NCI-H2081 (cell line): Measurements from ENCODE around the gene PALLD.

Experiments used
- DNase-seq, 2 experiments: peaks; one replicate each; lab custom pipeline; 2025; lab: John Stamatoyannopoulos, UW

Gene PALLD

DNA sequence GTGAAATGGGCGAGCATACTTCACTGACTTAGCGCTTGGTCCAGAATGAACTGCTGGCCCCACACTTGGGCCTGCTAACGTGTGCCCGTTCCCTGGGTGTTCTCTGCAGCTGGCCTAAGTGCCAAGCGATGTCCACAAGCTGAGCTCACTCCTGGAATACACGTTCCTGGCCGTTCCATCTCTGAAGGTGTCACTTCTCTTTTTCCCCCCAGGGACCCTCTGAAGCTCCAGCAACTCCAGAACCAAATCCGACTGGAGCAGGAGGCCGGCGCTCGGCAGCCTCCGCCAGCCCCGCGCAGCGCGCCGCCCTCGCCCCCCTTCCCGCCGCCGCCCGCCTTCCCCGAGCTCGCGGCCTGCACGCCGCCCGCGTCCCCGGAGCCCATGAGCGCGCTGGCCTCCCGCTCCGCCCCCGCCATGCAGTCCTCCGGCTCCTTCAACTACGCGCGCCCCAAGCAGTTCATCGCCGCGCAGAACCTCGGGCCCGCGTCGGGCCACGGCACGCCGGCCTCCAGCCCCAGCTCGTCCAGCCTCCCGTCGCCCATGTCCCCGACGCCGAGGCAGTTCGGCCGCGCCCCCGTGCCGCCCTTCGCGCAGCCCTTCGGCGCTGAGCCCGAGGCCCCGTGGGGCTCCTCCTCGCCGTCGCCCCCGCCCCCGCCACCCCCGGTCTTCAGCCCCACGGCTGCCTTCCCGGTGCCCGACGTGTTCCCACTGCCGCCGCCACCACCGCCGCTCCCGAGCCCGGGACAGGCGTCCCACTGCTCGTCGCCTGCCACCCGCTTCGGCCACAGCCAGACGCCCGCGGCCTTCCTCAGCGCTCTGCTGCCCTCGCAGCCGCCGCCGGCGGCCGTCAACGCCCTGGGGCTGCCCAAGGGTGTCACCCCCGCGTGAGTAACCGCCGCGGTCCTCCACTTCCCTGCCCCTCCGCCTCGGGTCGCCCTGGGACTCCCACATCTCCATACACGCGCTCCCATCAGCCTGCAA lies 380.9 kb downstream of the PALLD start:
- no peak for DNase-seq

DNA sequence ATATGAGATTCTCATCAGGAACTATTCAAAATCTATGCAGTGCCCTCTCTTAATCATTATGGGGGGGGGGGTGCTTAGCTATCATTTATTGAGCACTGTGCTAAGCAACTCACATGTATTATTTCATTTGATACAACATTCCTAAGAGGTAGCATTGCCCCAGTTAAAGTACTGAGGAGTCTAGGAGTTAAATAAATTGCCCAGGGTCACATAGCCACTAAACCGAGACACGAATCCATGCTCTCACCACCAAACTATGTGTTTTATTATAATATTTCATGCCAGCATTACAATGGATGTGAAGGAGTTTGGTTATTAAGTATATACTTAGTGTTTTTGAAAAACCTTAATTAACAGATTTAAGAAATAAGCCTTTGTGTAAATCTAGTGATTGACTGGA lies 381.8 kb downstream of the PALLD start:
- DNase-seq: no peak

GRCh38 chr4:168879188-168879587 lies 382.3 kb downstream of the PALLD start:
- DNase-seq: no peak

GRCh38 chr4:168880072-168880675 lies 383.3 kb downstream of the PALLD start:
- no peak for DNase-seq

DNA sequence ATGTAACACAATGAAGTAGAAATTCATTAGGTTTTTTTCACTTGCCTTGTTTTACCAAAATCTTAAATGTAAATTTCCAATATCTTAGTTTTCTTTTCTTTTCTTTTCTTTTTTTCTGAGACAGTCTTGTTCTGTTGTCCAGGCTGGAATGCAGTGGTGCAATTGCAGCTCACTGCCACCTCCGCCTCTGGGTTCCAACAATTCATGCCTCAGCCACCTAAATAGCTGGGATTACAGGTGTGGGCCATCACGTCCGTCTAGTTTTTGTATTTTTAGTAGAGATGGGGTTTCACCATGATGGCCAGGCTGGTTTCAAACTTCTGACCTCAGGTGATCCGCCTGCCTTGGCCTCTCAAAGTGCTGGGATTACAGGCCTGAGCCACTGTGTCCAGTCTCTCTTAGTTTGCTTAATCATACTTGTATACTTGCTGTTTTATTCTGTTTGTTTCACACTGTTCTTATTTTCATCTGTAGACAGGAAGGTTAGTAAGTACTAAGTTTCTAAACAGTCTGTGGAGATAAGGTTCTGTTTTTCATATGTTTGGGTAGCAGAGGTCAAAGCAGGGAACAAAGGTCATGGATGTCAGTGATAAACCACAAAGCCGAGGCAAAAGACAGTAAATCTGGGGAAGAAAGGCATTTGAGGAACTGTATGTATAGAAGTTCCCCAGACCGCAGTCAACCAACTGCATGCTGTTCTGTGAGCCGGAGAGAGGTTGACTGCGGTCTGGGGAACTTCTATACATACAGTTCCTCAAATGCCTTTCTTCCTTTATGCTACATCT lies 384.2 kb downstream of the PALLD start:
- DNase-seq: no peak

- DNase-seq: no peak
Observed at GRCh38 chr4:168881781-168882420, 385.0 kb downstream of the PALLD start.

DNA sequence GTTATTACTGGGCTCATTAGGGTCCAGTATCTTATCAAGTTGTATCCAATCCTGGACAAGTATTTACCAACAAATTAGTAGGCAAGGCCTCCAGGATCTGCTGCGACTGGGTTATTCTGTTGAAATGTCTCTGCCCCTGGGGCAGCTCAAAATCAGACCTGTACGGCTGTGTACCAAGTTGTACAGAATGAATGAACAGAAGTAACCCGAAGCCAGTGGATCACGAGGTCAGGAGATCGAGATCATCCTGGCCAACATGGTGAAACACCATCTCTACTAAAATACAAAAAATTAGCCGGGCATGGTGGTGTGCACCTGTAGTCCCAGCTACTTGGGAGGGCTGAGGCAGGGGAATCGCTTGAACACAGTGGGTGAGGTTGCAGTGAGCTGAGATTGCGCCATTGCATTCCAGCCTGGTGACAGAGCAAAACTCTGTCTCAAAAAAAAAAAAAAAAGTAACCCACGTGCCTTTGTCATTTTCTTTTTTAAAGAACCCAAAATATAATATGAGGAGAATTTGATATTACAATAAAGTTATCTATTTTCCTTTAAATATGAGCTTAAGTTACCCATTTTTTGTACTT lies 385.9 kb downstream of the PALLD start:
- DNase-seq: no peak

- no peak for DNase-seq
Observed at GRCh38 chr4:168883513-168883912, 386.7 kb downstream of the PALLD start.

- DNase-seq: no peak
Observed at GRCh38 chr4:168884251-168885124, 387.6 kb downstream of the PALLD start.

- DNase-seq: no peak
Observed at GRCh38 chr4:168885400-168885799, 388.5 kb downstream of the PALLD start.

DNA sequence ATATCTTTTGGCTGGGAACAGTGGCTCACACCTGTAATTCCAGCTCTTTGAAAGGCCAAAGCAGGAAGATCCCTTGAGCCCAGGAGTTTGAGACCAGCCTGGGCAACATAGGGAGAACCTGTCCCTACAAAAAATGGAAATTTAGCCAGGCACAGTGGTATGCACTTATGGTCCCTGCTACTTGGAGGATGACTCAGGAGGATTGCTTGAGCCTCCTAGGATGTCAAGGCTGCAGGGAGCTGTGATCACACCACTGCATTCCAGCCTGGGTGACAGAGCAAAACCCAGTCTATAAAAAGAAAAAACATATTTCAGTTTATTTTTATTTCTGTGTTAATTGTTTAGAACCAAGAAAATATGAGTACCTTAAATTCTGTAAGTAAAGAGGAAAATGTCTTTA lies 389.5 kb downstream of the PALLD start:
- DNase-seq: no peak

DNA sequence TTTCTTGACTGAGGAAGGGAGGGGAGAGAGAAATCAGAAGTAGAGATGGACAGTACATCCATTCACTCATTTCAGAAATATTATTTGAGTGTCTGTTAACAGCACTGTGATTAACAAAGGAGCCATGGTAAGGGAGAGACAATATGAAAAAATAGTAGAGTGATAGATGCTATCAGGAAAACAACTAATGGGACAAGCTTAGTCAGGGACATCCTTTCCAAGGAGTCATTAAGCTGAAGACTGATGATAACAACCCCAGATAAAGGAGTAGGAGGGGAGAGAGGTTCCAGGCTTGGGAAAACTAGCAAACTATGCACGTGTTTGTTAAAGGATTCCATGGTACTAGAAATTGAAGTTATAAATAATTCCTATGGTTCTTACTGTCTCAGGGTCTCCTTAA lies 391.0 kb downstream of the PALLD start:
- no peak for DNase-seq

DNA sequence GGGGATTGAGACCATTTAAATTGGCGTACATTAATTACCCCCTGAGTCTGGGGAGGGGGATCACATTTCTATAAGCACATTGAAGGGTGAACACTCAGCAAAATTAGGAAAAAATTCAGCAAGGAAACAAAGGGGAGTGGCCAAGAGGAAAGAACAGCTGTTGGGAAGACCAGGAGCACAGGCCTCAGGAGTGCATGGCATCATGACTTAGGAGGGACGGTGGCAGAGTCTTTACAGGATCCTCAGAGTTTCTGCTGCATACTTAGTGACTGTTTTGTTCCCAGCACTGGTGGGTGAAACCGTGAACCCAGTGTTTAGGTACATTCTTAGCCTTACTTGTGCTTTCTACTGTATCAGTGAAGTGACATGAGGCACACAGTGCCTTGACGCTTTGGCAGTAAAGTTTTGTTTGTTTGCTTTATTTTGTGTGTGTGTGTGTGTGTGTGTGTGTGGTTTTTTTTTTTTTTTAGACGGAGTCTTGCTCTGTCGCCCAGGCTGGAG lies 391.9 kb downstream of the PALLD start:
- DNase-seq: no peak

GRCh38 chr4:168891086-168891485 lies 394.2 kb downstream of the PALLD start:
- no peak for DNase-seq

GRCh38 chr4:168891688-168892087 lies 394.8 kb downstream of the PALLD start:
- DNase-seq: no peak

- DNase-seq: no peak
Observed at GRCh38 chr4:168892475-168892874, 395.6 kb downstream of the PALLD start.

- no peak for DNase-seq
Observed at GRCh38 chr4:168893205-168893604, 396.4 kb downstream of the PALLD start.

GRCh38 chr4:168893807-168894206 lies 397.0 kb downstream of the PALLD start:
- no peak for DNase-seq

DNA sequence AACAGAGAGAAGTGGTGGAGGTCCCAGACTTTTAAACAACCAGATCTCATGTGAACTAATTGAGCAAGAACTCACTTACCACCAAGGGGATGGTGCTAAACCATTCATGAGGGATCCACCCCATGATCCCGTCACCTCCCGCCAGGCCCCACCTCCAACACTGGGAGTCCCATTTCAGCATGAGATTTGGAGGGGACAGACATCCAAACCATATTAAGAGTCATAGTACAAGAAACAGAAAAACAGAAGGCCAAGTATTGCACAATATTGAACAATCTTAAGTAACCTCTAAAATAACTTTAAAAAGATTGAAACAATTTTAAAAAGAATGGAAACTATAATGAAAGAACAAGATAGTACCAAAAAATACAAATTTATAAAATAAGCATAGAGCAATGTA lies 403.2 kb downstream of the PALLD start:
- DNase-seq: no peak

DNA sequence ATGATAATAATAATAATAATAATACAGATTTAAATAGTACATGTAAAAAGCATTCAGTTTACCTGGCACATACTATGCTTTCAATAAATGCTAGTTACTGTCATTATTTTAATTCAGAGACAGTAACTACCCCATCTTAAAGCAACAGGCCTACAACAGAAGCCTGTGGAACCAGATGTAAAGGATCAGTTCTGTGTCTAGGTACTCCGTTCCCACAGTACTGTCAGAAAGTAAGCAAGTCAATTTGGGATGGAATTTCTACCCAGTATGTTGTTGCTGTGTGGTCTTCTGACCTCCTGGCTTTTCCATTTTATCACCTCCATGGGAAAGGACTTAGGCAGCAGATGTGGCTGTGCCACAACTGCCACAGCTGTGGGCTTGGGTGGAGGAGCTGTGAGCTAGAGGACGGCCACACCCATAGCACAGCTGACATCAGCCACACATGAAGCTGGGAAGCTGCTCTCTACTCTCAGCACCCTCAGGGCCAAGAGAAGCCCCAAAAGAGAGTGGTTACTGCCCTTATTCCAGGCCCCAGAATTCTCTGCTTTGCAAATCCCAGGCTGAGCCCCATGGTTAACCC lies 410.4 kb downstream of the PALLD start:
- DNase-seq: no peak
